A172 (cell line): ENCODE data around the gene CACNB2. TPM values are rescaled to one million over a fixed set of nuclear protein-coding genes. Genes with fewer than 3 reads are reported as not detected.
"Not testable (repeated sequence)": the region's sequence is repeated elsewhere in the genome, so short reads cannot be mapped to it uniquely, and the experiment has no call there.

Experiments
- DNase-seq: peaks from one replicate; pipeline ENCODE4 v3.0.0-alpha.2; 2015; ENCODE audit warnings: low spot score
- total RNA-seq: library from RNA; depleted of rRNA; stranded (reverse); fragments of >200 nt; shearing (Covaris generic); gene quantifications from 2 replicates; pipeline ENCODE4 v1.2.3, GENCODE V29; 2014

The CACNB2 gene
- total RNA-seq, 1 experiment from 2014 or later: not detected

DNA sequence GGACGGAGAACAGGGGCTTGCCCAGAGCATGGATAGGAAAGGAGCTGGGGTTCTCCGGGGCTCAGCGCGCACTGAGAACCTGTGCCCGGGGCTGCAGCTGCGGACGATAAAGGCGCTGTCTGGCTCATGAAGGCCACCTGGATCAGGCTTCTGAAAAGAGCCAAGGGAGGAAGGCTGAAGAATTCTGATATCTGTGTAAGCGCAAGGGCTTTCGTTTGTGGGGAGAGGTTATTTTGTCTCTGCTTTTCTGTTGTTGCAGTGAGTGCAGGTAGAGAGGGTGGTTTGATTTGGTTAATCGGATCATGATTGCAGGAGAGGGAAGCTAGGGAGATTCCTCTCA is 260.7 kb downstream of the CACNB2 start:
- DNase-seq: no peak

DNA sequence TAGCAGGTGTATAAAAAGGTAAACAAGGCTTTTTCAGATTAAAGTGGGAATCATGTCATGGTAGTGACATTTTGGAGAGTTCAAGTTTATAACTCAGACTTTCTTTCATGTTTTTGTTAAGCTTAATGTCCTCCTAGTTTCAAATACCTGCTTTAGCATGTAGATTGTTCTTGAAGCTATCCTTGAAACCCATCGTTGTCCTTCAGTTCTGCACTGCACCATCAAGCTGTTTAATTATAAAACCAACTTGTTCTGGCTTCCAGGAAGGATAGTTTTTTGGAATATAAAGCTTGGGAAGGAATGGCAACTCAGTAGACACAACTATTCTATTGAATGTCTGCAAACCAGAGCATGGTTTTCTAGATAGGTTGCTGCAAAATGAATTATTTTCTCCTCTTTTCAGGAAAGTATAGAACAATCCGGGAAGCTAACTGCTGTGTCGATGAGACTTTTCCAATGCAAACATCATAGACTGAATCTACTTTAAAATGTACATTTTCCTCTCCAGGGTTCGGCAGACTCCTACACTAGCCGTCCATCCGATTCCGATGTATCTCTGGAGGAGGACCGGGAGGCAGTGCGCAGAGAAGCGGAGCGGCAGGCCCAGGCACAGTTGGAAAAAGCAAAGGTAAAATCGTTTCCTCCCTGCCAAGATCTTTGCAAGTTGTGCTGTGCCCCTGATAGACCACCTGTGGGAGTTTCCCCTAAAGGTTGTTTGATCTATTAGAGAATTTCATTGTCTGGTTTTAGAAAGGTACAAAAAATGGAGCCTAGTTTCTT is 261.4 kb downstream of the CACNB2 start:
- no peak for DNase-seq

DNA sequence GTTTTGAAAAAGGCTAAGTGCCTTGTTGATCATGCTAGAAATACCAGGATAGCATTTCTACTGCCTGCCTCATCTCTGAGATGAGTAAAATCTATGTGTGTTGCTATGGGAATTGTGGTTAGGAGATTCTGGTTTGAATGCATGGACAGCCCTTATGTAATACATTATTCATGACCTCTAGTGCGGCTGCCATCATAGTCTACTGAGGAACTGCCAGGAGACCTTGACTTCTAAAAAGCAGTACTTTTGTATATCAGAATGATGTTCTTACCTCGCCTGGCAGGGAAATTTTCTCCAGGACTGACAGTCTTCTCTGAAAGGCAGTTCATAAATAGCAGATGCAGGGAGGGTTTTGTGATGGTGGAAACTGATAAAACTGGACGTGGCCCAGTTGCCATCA is 262.6 kb downstream of the CACNB2 start:
- DNase-seq: no peak

DNA sequence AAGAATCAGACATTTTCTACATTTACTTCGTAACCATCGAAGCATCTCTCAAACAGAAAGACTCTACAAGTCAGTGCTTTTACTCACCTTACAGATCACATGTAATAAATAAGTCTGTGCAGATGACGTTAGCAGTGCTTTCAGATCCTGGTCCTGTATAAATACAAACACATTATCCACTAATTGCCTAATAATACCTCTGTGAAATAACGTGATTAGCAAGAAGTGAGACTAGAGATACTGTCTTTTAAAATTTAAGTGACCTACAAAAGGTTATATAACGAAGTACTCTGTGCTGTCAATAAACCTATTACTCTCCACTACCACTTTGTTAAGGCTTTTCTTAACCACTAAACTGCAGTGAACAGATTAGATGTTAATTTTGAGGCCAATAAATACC is 264.3 kb downstream of the CACNB2 start:
- DNase-seq: no peak

DNA sequence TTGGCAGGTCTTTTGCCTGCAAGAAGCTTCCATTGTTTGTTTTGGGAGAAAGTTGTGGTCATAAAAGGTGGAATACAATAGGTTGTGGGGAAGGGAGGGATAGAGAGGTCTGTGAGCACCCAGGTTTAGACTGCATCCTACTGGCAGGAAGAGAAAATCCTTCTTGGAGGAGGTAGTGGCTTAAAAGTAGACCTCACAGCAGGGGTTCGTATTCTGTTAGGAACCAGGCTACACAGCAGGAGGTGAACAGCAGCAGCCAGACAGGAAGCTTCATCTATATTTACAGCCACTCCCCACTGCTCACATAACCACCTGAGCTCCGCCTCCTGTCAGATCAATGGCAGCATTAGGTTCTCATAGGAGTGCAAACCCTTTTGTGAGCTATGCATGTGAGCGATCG is 265.9 kb downstream of the CACNB2 start:
- no peak for DNase-seq

DNA sequence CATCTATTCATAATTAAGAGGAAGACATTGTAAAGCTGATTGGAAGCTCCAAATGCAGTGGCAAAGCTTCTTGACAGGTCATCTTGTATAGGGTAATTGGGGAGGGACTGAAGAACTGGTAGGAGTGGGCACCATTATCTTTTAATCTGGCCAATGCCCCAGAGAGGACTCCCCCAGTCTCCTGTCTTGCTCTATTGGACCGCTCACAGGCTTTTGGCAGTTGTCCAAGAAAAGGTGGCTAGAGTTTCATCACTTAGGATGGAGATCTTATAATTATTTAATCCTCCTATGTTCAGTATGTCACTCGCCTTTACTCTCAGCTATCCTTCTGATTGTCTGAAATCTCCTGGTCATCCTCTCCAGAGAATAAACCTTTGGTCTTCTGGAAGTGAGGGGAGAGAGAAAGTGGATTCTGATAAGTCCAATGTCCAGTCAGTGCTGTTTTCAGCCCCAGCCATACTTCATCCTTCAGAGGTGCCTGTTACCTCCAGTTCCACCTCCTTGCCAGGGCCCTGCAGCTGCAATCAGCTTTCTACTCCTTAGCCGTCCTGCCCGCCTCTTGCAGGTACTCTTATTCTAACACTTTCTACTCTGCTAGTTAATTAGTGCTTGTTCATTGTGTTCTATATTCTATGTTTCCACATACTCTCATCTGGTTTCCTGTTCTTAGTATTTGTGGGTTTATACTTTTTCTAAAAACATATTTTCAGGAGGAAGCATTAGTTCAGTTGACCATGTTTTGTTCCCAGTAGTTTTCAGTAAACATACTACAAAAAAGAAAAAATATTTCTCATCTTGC is 269.6 kb downstream of the CACNB2 start:
- DNase-seq: no peak

DNA sequence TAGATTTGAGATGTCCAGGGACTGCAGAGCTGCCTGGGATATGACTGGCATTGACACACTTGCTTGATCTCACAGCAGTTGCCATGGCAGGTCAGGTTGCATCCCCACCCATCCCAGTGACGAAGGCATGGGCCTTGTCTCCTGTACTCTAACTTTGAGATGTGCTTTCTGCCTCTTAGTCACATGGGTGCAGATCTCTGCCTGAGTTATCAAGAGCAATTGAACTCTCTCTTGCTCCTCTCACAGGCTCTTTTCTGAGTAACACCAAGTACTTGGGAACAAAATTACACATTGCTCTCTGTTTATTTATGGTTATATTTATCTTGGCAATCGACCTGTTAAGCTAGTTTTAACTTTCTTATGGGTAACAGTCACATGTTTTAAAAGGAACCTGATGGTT is 273.8 kb downstream of the CACNB2 start:
- DNase-seq: no peak

DNA sequence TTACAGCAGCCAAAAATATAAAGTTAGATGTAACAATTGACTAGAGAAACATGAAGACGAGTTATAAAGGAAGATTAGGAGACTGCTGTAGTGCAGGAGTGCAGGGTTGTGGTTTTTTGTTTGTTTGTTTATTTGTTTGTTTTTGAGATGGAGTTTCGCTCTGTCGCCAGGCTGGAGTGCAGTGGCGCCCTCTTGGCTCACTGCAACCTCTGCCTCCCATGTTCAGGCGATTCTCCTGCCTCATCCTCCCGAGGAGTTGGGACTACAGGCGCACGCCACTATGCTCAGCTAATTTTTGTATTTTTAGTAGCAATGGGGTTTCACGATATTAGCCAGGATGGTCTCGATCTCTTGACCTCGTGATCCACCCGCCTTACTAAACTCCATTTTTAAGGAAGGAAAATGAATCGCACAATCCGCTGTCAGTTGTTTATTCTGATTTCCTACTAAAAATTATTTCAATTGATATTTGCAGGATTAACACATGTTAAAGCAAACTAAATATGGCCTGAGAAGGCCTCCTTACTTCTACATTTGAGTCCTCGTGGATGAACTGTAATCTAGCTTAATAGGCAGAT is 277.8 kb downstream of the CACNB2 start:
- no peak for DNase-seq

DNA sequence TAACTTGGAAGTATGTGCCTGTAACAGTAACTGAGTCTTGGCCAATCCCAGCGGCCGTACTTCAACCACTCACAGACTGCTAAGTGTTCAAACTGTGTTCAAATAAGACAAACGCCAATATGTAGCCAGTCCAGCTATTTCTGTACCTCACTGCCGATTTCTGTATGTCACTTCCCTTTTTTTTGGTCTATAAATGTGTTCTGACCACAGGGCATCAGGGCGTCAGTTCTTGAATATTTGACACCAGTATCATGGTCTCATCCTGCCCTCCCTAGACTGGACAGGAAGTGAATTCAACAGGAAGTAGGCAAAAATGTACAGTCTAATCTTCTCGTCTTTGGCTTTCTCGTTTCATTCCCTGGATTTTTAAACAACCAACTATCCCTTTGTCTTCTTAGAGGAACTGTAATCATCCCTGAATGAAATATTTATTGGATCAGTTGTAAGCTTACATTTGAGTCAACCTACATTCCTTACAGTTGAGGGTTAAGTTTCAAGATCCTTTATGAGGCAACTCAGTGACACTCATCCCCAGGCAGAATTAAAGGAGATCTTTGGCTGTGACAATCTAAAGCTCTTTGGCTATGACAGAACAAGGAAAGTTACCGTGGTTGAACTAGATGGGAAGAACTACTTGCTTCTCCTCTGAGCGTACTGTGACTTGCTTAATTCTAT is 278.5 kb downstream of the CACNB2 start:
- peak; percentile 11 for DNase-seq

DNA sequence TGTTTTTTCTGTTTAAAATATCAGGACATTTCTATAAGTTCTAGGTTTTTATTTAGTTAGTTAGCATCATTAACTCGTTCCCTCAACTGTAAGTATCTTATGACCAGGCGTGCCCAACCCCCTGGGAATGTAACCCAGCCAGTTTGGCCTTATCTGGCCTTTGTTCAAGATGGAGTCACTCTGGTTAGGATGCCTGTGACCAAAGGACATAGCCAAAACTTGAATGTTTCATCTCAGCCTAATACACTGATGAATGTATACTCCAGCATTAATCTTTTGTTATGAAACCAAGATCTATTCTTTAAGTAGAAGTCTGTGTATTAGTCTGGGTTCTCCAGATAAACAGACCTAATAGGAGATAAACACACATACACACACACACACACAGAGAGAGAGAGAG is 279.7 kb downstream of the CACNB2 start:
- DNase-seq: no peak

DNA sequence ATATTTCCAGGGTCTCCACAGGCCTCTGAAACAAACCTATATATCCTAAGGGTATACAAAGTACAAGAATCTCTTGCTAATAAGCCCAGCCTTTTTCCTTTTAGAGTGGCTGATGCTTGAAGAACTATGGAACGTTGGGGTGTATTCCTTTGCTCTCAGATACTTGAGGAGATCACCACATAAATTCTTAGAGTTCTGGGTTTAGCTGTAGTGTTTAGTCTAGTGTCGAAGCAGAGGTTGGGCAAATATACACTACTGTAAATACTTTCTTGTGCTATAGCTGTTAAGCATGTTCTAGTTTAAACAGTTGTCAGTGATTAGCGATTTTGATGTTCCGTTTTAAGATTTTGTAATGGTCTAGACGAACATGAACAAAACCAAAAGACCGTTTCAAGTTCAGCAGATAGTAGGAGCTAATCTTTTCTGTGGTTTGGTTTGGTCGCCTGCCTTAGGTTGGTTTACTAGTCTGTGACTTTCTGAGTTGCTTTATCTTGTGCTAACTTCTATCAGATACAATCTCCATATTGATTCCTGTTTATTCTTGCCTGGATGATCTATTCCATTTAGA is 281.6 kb downstream of the CACNB2 start:
- no peak for DNase-seq

DNA sequence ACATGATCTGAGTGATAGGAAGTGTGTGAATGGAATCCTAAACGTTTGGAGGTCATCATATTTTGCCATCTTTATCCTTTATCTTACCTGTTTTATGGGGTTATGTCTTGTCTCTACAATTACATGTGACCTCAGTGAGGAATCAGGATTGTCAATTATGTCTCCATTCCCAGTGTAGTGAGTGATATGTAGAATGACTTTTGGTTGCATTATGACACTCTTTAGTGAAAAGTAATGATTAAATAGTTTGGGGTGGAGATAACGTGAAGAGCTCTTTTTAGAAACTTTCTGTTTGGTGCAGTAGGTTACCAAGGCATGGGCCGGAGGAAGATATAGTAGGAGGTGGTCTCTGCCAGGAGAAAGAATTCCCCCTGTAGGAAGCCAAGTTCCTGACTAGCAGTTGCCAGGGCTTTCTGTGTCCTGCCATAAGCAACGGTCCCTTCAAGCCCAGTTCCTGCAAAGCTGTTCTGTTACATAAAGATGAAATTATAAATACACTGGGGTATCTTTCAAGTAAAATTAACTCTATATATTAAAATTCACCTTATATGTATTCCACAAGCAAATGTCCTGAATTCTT is 282.9 kb downstream of the CACNB2 start:
- DNase-seq: no peak

DNA sequence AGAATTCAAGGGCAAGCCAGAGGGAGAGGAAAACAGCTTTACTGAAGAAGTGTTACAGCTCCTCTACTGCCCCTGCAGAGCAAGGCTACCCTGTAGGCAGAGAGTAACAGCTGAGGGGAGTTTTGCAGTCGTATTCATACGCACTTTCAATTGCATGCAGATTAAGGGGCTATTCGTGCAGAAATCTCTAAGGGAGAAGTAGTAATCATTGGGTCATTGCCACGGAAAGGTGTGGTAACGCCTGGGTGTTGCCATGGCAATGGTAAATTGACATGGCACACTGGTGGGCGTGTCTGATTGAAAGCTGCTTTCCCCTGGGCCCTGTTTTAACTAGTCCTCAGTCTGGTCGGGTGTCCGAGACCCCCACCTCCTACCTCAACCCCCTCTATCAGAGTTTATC is 284.0 kb downstream of the CACNB2 start:
- no peak for DNase-seq

DNA sequence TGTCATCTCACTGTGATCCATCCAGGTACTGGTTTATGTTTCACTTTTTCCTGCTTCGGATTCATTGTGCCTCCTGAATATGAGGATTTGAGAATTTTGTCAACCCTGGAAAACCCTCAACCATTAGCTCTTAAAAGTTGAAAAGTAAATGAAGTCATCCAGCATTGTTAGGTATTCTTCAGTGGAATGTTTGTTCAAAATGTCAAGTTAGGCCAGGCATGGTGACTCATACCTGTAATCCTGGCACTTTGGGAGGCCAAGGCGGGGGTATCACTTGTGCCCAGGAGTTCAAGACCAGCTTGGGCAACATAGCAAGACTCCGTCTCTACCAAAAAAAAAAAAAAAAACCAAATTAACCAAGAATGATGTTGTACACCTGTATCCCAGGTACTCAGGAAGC is 289.1 kb downstream of the CACNB2 start:
- no peak for DNase-seq

DNA sequence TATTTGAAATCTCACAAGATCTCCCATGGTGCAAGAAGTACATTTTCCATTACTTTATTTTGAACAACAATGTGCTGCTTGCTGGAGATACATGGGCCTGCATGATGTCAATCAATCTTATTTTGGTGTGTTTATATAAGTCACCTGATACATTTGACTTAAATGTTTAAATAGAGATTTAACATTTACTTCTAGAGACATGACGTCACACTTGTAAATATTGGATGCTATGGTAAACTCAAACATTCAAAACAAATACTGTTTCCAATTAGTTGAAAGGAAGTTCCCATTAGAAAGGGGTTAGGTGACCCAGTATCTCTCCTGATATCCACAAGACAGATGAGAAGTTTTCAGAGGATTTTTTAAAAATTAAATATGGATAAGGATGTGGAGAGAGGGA is 296.7 kb downstream of the CACNB2 start:
- DNase-seq: no peak

DNA sequence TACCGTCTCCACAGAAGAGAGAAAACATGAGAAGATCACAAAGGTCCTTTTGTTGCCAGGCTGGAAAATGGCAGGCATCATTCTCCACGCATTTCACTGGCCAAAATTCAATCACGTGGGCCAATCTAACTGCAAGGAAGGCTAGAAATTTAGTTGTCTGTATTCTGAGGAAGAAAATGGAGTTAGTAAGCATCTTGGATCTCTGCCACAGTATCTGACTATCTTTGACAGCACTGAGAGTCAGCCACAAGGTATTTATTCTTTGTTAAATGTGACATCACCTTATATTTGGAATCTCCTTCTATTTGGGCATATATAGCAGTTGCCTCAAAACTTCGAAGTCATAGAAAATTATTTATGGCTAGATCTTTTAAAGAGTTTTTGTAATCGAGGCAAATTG is 297.3 kb downstream of the CACNB2 start:
- DNase-seq: peak; percentile 35

DNA sequence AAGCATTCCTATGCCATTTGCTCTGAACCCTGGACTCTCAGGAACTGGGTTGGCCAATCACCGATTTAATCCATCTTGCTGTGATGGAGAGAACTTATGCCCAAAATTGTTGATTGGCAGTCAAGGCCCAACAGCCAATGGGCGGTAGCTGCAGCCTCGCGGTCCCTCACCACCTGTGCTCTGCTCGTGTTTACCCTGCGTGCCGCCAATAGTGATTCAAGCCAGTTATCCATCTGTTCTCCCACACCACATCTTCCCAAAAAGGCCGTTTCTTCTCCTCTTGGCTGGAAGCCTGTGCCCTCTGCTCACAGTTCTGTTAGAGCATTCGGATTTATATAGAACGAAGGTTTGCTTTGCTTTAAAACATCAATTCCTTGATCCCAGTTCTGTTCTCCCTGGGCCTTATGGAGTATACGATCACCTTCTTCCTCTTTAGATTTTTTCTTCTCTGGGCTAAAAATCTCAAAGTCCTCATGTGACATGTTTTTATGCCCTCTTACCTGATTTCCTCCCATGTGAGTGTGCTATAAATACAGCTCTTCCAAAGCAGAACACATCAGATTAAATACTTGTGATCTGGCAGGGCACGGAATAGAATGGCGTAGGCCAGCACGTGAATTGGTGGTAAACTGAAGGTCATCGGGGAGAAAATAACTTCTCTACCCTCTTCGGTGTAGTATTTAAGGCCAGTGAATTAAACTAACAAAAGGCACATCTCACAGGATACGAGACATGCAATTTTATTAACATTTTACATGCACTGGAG is 298.3 kb downstream of the CACNB2 start:
- no peak for DNase-seq

DNA sequence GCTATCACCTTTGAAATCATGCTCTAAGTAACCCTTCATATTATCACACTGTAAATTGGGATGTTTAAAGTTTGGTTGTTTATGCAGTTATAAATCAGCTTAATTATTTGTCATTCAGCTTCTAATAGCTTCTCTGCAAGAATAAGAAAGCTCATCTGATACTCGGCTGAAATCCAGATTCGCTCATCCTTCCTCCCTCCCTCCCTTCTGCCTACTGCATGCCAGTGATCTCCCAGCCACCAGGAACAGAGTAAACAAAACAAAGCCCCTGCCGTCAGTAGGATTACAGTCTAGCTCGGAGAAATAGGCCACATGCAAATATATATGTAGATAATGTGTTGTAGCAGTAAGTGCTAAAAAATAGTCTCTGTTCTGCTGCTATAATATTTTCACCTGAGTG is 299.4 kb downstream of the CACNB2 start:
- DNase-seq: no peak

DNA sequence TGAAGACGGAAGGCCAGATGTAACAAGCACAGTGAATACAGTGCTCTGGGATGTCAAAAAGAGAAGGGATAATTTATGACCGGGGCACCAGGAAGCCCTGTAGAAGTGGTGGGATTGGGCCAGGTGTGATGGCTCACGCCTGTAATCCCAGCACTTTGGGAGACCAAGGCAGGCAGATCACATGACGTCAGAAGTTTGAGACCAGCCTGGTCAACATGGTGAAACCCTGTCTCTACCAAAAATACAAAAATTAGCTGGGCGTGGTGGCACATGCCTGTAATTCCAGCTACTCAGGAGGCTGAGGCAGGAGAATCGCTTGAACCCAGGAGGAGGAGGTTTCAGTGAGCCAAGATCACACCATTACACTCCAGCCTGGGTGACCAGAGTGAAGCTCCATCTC is 305.4 kb downstream of the CACNB2 start:
- DNase-seq: not testable (repeated sequence)

DNA sequence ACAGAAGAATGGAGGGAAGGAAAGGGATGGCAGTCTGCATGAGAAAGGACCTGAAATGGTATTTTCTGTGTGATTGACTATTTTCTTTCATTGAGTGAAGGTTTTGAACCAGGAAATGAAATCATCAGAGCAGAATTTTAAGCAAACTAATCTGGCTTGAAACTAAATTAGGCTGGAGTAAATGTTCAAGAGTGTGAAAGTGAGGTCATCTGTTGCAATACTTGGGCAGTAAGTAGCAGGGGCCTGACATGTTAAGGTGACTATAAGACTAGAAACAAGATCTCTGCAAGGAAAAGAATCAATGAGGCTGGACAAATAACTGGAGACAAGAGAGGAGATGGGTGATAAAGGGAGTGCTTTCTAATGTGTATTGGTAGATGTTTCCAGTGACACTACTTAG is 306.0 kb downstream of the CACNB2 start:
- DNase-seq: no peak

DNA sequence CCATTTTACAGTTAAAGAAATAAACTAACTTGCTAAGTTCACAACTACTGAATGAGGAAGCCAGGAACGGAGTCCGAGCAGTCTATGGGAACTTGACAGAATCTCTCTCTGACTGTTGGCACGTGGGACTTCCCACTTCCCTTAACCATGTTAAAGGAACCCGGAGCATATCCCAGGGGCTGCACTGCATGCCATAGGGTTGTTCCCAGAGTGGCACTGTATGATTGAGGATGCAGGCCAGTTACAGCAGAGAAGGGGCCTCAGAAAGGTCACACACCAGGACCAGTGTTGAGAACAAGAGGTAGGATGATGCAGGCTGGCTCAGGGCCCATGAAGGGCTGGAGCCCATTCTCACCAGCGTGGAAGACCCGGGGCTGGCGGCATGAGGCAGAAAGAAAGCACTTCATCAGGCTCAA is 309.4 kb downstream of the CACNB2 start:
- DNase-seq: no peak
